ENCODE results near the gene FAM229A. TPM values are rescaled to one million over a fixed set of nuclear protein-coding genes. Genes with fewer than 3 reads are reported as not detected.

Gene FAM229A
- polyA plus RNA-seq, 3 donors: 4.3 to 5.2 (median 4.8) TPM

Other genes with a start within 250 kb of the FAM229A start
- gene TXLNA, start 182.8 kb downstream of the FAM229A start, polyA plus RNA-seq: 10 to 100 TPM; 13.2 to 26.7 (median 21.7) TPM
- gene CCDC28B, start 161.9 kb downstream of the FAM229A start, polyA plus RNA-seq: 10 to 100 TPM in 1 of 3 donors, 1 to 10 TPM in 2; 3.5 to 15.9 (median 4.1) TPM
- gene IQCC, start 156.8 kb downstream of the FAM229A start, polyA plus RNA-seq: 1 to 10 TPM in 1 of 3 donors, under 1 TPM in 2; 0.56 to 1.5 (median 0.79) TPM
- not detected for gene DCDC2B, start 153.4 kb downstream of the FAM229A start, polyA plus RNA-seq
- 10 to 100 TPM in 2 of 3 donors, 1 to 10 TPM in 1; 6.9 to 14.7 (median 10.7) TPM for gene TMEM234, start 140.1 kb downstream of the FAM229A start, polyA plus RNA-seq
- 100 to 1,000 TPM; 123 to 219 (median 202) TPM for gene EIF3I, start 140.1 kb downstream of the FAM229A start, polyA plus RNA-seq
- 10 to 100 TPM in 2 of 3 donors, 1 to 10 TPM in 1; 3.1 to 23.5 (median 12.3) TPM for gene FAM167B, start 115.3 kb downstream of the FAM229A start, polyA plus RNA-seq
- gene LCK, start 111.2 kb downstream of the FAM229A start, polyA plus RNA-seq: 1 to 10 TPM; 1.0 to 3.3 (median 1.8) TPM
- gene HDAC1, start 70.4 kb downstream of the FAM229A start, polyA plus RNA-seq: 10 to 100 TPM; 35.3 to 43.9 (median 42.1) TPM
- gene MARCKSL1, start 26.3 kb downstream of the FAM229A start, polyA plus RNA-seq: 100 to 1,000 TPM in 1 of 3 donors, 10 to 100 TPM in 2; 14.5 to 197 (median 49.5) TPM
- gene TSSK3, start 54 bp upstream of the FAM229A start, polyA plus RNA-seq: under 1 TPM; 0.22 to 0.66 (median 0.34) TPM
- 10 to 100 TPM; 38.7 to 43.1 (median 43.0) TPM for gene BSDC1, start 32.0 kb upstream of the FAM229A start, polyA plus RNA-seq
- under 1 TPM in 2 of 3 donors, not detected in 1; under 0.01 to 0.01 TPM for gene ZBTB8B, start 102.6 kb upstream of the FAM229A start, polyA plus RNA-seq
- gene ZBTB8A, start 176.9 kb upstream of the FAM229A start, polyA plus RNA-seq: 1 to 10 TPM; 1.9 to 2.2 (median 2.1) TPM

Measured in adipose tissue (tissue), 3 donors.